A549 (cell line): ENCODE results near the gene KIRREL2. TPM values are rescaled to one million over a fixed set of nuclear protein-coding genes. Genes with fewer than 3 reads are reported as not detected.

Source experiments
- ATAC-seq, 2 experiments: fragments of 200-7000 bp in 1 of 2; fragments of >200 bp in 1 of 2; cut with Nextera tagmentation in 1 of 2; cut with Tn5 transposase in 1 of 2; 3 replicates each; pipeline versions ENCODE4 v1.8.0 to v1.9.1; 2018 to 2020; ENCODE audit warnings: mild to moderate bottlenecking in 1 of 2, moderate library complexity in 1 of 2
- CTCF ChIA-PET: fragments of 300-600 bp; sonication (Branson Sonifier 250); formaldehyde crosslinking; extraction: SDS; loops from one replicate; lab custom pipeline; 2021; ENCODE audit warnings: antibody characterized with exemption, inconsistent platforms; lab: Yijun Ruan, JAX
- POLR2A ChIA-PET: fragments of 350-600 bp; formaldehyde crosslinking; extraction: SDS; loops from one replicate; lab custom pipeline; 2021; ENCODE audit warnings: antibody characterized with exemption, inconsistent platforms; lab: Yijun Ruan, JAX
- DNase-seq, 2 experiments: peaks; one replicate each; pipeline versions ENCODE4 v3.0.0 to v3.0.0-alpha.2; 2011 to 2016; ENCODE audit warnings: low read depth in 1 of 2, low spot score in 1 of 2
- FAIRE-seq: peaks from 2 replicates; lab custom pipeline; 2011; peaks lifted over from hg19 to GRCh38; lab: Jason Lieb, UNC
- H3K27ac ChIP-seq, 2 experiments: fragments of >200 bp; sonication (Bioruptor Twin); formaldehyde crosslinking; 3 replicates each; pipeline ENCODE4 v1.5.1; 2016 to 2017
- H3K4me1 ChIP-seq: fragments of >200 bp; sonication (Bioruptor Twin); formaldehyde crosslinking; 3 replicates; pipeline ENCODE4 v1.6.1; 2016
- H3K4me2 ChIP-seq: fragments of >200 bp; sonication (Bioruptor Twin); formaldehyde crosslinking; 3 replicates; pipeline ENCODE4 v1.6.1; 2016
- H3K4me3 ChIP-seq: fragments of >200 bp; sonication (Bioruptor Twin); formaldehyde crosslinking; 3 replicates; pipeline ENCODE4 v1.5.1; 2016
- H3K9me3 ChIP-seq: fragments of >200 bp; sonication (Bioruptor Twin); formaldehyde crosslinking; 3 replicates; pipeline ENCODE4 v1.6.1; 2016
- ATOH8 ChIP-seq: fragments of 250-450 bp; sonication (Bioruptor Pico); IDR thresholded peaks from 2 replicates; pipeline ENCODE4 v1.5.0; 2020; ENCODE audit warnings: low read depth, mild to moderate bottlenecking, moderate library complexity
- BHLHE40 ChIP-seq: IDR thresholded peaks from 2 replicates; pipeline ENCODE4 v1.6.1; 2012; ENCODE audit warnings: low read depth, low read length, inconsistent platforms
- CEBPB ChIP-seq, 2 experiments: fragments of >200 bp in 1 of 2; sonication (Bioruptor Twin) in 1 of 2; formaldehyde crosslinking in 1 of 2; IDR thresholded peaks; 2 replicates each; pipeline ENCODE4 v1.6.1; 2012 to 2016
- ESRRA ChIP-seq: fragments of 150-350 bp; IDR thresholded peaks from 2 replicates; pipeline ENCODE4 v1.6.1; 2014; ENCODE audit warnings: mild to moderate bottlenecking, low read length, borderline replicate concordance
- FOXS1 ChIP-seq: fragments of 250-450 bp; sonication (Bioruptor Pico); IDR thresholded peaks from 2 replicates; pipeline ENCODE4 v1.5.0; 2020; ENCODE audit warnings: mild to moderate bottlenecking, moderate library complexity
- GATA3 ChIP-seq: IDR thresholded peaks from 2 replicates; pipeline ENCODE4 v1.6.1; 2012; ENCODE audit warnings: borderline replicate concordance
- HEYL ChIP-seq: fragments of 250-450 bp; sonication (Bioruptor Pico); IDR thresholded peaks from 2 replicates; pipeline ENCODE4 v1.8.0; 2021; ENCODE audit warnings: mild to moderate bottlenecking, moderate library complexity
- HOXB13 ChIP-seq: fragments of 250-450 bp; sonication (Bioruptor Pico); IDR thresholded peaks from 2 replicates; pipeline ENCODE4 v1.5.0; 2020; ENCODE audit warnings: low read depth, mild to moderate bottlenecking, moderate library complexity
- HOXB5 ChIP-seq: fragments of 250-450 bp; sonication (Bioruptor Pico); IDR thresholded peaks from 2 replicates; pipeline ENCODE4 v1.5.0; 2020; ENCODE audit warnings: mild to moderate bottlenecking, moderate library complexity
- JUN ChIP-seq, 2 experiments: fragments of >200 bp; sonication (Bioruptor Twin); formaldehyde crosslinking; IDR thresholded peaks; 2 replicates in 1 of 2; 3 replicates in 1 of 2; pipeline ENCODE4 v1.6.1; 2016 to 2017
- JUNB ChIP-seq: fragments of >200 bp; sonication (Bioruptor Twin); formaldehyde crosslinking; IDR thresholded peaks from 2 replicates; pipeline ENCODE4 v1.6.1; 2016
- KDM1A ChIP-seq: fragments of 200-600 bp; sonication (generic); IDR thresholded peaks from 2 replicates; pipeline ENCODE4 v1.6.1; 2016; ENCODE audit warnings: low read depth, mild to moderate bottlenecking
- KDM5A ChIP-seq: fragments of 200-600 bp; sonication (generic); IDR thresholded peaks from 2 replicates; pipeline ENCODE4 v1.6.1; 2016; ENCODE audit warnings: antibody characterized with exemption, mild to moderate bottlenecking
- MAZ ChIP-seq: fragments of 150-350 bp; IDR thresholded peaks from 2 replicates; pipeline ENCODE4 v1.6.1; 2014; ENCODE audit warnings: antibody characterized with exemption, low read depth, low read length, borderline replicate concordance
- NFE2L2 ChIP-seq: fragments of 150-350 bp; conservative IDR thresholded peaks from 2 replicates; pipeline ENCODE4 v1.6.1; 2014; ENCODE audit warnings: low read length
- NPAS2 ChIP-seq: fragments of 250-450 bp; sonication (Bioruptor Pico); IDR thresholded peaks from 2 replicates; pipeline ENCODE4 v1.8.0; 2022; ENCODE audit warnings: mild to moderate bottlenecking, moderate library complexity, borderline replicate concordance
- NR3C1 ChIP-seq: fragments of >200 bp; sonication (Bioruptor Twin); formaldehyde crosslinking; IDR thresholded peaks from 3 replicates; pipeline ENCODE4 v1.6.1; 2017
- POLR2A ChIP-seq: IDR thresholded peaks from 2 replicates; pipeline ENCODE4 v1.6.1; 2012; ENCODE audit warnings: mild to moderate bottlenecking, low read length
- RAD21 ChIP-seq, 2 experiments: fragments of >200 bp in 1 of 2; sonication (Bioruptor Twin) in 1 of 2; formaldehyde crosslinking in 1 of 2; IDR thresholded peaks in 1 of 2; conservative IDR thresholded peaks in 1 of 2; 2 replicates in 1 of 2; 3 replicates in 1 of 2; pipeline ENCODE4 v1.6.1; 2012 to 2018; ENCODE audit warnings: inconsistent platforms in 1 of 2
- RARB ChIP-seq: fragments of 250-450 bp; sonication (Bioruptor Pico); IDR thresholded peaks from 2 replicates; pipeline ENCODE4 v1.8.0; 2021; ENCODE audit warnings: mild to moderate bottlenecking, moderate library complexity
- RNF2 ChIP-seq: fragments of 200-600 bp; sonication (generic); IDR thresholded peaks from 2 replicates; pipeline ENCODE4 v1.6.1; 2016; ENCODE audit warnings: low read depth, mild to moderate bottlenecking, antibody characterized with exemption, moderate library complexity, borderline replicate concordance
- SMC3 ChIP-seq: fragments of >200 bp; sonication (Bioruptor Twin); formaldehyde crosslinking; IDR thresholded peaks from 3 replicates; pipeline ENCODE4 v1.6.1; 2018; ENCODE audit warnings: inconsistent platforms
- TP53 ChIP-seq: fragments of 250-450 bp; sonication (Bioruptor Pico); IDR thresholded peaks from 2 replicates; pipeline ENCODE4 v1.5.0; 2021; ENCODE audit warnings: mild to moderate bottlenecking, moderate library complexity
- ZC3H11A ChIP-seq: fragments of 450-650 bp; IDR thresholded peaks from 2 replicates; pipeline ENCODE4 v1.6.1; 2014; ENCODE audit warnings: antibody characterized with exemption, mild to moderate bottlenecking
- ZFP36 ChIP-seq: fragments of 450-650 bp; IDR thresholded peaks from 2 replicates; pipeline ENCODE4 v1.6.1; 2014; ENCODE audit warnings: borderline replicate concordance; ENCODE audit not compliant: partially characterized antibody
- ZNF302 ChIP-seq: fragments of 250-450 bp; sonication (Bioruptor Pico); IDR thresholded peaks from 2 replicates; pipeline ENCODE4 v1.9.0; 2021; ENCODE audit warnings: inconsistent platforms, mild to moderate bottlenecking, moderate library complexity
- WGBS: methylation state at CpG from one replicate; pipeline ENCODE4 v1.1.6; 2017; ENCODE audit errors: missing lambda C conversion rate; 5-methylcytosine and 5-hydroxymethylcytosine counted together
- polyA plus RNA-seq, 4 experiments: library from polyadenylated mRNA; depleted of rRNA in 3 of 4; stranded (reverse); fragments of >200 nt; fragmentation: RNase III in 1 of 4; extraction: RNeasy Plus Mini Kit Qiagen cat#74134 plus additional on column Dnase treatment in 1 of 4; gene quantifications; 2 replicates in 3 of 4; 3 replicates in 1 of 4; pipeline ENCODE4 v1.2.3, GENCODE V29; 2011 to 2017
- TF ChIP-seq, protein P1 (sequence below): fragments of >200 bp; sonication (Bioruptor Twin); formaldehyde crosslinking; IDR thresholded peaks from 2 replicates; pipeline ENCODE4 v1.6.1; 2016
- TF ChIP-seq, protein P2 (sequence below): fragments of 250-450 bp; sonication (Bioruptor Pico); IDR thresholded peaks from 2 replicates; pipeline ENCODE4 v1.5.0; 2021; ENCODE audit warnings: mild to moderate bottlenecking, moderate library complexity, borderline replicate concordance
- TF ChIP-seq, protein P3 (sequence below): fragments of 150-350 bp; IDR thresholded peaks from 2 replicates; pipeline ENCODE4 v1.6.1; 2014; ENCODE audit warnings: low read depth, mild to moderate bottlenecking, low read length
- TF ChIP-seq, protein P4 (sequence below): fragments of >200 bp; sonication (Bioruptor Twin); formaldehyde crosslinking; IDR thresholded peaks from 3 replicates; pipeline ENCODE4 v1.6.1; 2016

The KIRREL2 gene
- polyA plus RNA-seq, 2 of the 4 experiments (the other 2 are of a cell fraction), result 0.26 to 0.54 TPM

- FAIRE-seq (no peak), DNase-seq (no peak), ATAC-seq (no peak)
- POLR2A ChIA-PET, result no interaction called here
- H3K27ac ChIP-seq, result no peak overlapping the region
- TF ChIP-seq, protein P1, sequence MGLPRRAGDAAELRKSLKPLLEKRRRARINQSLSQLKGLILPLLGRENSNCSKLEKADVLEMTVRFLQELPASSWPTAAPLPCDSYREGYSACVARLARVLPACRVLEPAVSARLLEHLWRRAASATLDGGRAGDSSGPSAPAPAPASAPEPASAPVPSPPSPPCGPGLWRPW, result no peak
- TF ChIP-seq, protein P2, sequence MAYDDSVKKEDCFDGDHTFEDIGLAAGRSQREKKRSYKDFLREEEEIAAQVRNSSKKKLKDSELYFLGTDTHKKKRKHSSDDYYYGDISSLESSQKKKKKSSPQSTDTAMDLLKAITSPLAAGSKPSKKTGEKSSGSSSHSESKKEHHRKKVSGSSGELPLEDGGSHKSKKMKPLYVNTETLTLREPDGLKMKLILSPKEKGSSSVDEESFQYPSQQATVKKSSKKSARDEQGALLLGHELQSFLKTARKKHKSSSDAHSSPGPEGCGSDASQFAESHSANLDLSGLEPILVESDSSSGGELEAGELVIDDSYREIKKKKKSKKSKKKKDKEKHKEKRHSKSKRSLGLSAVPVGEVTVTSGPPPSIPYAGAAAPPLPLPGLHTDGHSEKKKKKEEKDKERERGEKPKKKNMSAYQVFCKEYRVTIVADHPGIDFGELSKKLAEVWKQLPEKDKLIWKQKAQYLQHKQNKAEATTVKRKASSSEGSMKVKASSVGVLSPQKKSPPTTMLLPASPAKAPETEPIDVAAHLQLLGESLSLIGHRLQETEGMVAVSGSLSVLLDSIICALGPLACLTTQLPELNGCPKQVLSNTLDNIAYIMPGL (CRISPR knock-in tag), result no peak
- no peak for TF ChIP-seq TP53
- TF ChIP-seq NPAS2, result no peak
- TF ChIP-seq HEYL (CRISPR knock-in tag), result no peak
- no peak for TF ChIP-seq RARB (CRISPR knock-in tag)
- TF ChIP-seq JUN (IDR thresholded peaks at IDR 0.05), result no peak
- no peak for TF ChIP-seq RNF2
- TF ChIP-seq KDM5A, result no peak
- CTCF ChIA-PET, result interaction anchor here (1.4 to 1.6 kb wide), 2 partner anchors 10 to 13 kb away, joined by 4 to 5 read pairs; no protein-coding TSS in a partner anchor
- H3K9me3 ChIP-seq, result no peaks in the 10 kb centered on the region
- WGBS, result 23% methylated on average over 5 of the region's 5 CpGs
- H3K4me3 ChIP-seq, result no peak overlapping the region
- no peak overlapping the region for H3K4me2 ChIP-seq
- no peaks in the 10 kb centered on the region for H3K4me1 ChIP-seq
Observed at GRCh38 chr19:35824150-35824549, 32.6 kb upstream of the KIRREL2 start.

GRCh38 chr19:35828692-35829301, 27.9 kb upstream of the KIRREL2 start:
- peak; percentile 71 to 85; a peak in 5 of 6 replicates for ATAC-seq
- peak; percentile 36 for FAIRE-seq
- DNase-seq, result peak; percentile 59 to 70
- Histone ChIP-seq H3K4me3 (no peak overlapping the region), H3K9me3 (no peaks in the 10 kb centered on the region), H3K4me2 (no peak overlapping the region), H3K4me1 (no peaks in the 10 kb centered on the region), H3K27ac (no peak overlapping the region)
- ChIA-PET POLR2A (no interaction called here), CTCF (interaction anchor here (0.6 kb wide), 2 partner anchors 40 to 53 kb away, joined by 3 to 4 read pairs; no protein-coding TSS in a partner anchor)
- 48% methylated on average over 12 of the region's 12 CpGs for WGBS
- TF ChIP-seq NFE2L2, result no peak
- TF ChIP-seq NPAS2, result no peak
- TF ChIP-seq, protein P1, result no peak
- no peak for TF ChIP-seq BHLHE40
- no peak for TF ChIP-seq ESRRA
- no peak for TF ChIP-seq NR3C1
- no peak for TF ChIP-seq CEBPB (IDR thresholded peaks at IDR 0.05)
- TF ChIP-seq KDM1A, result no peak
- no peak for TF ChIP-seq HOXB5 (CRISPR knock-in tag)
- TF ChIP-seq GATA3, result no peak
- 0 out of 2 replicates have a peak, but pooled peaks have one; percentile 37 for TF ChIP-seq FOXS1 (CRISPR knock-in tag)
- peak; percentile 75 for TF ChIP-seq HOXB13 (CRISPR knock-in tag)
- TF ChIP-seq JUNB, result no peak
- TF ChIP-seq MAZ, result no peak
- TF ChIP-seq ZC3H11A, result no peak
- TF ChIP-seq, protein P2 (CRISPR knock-in tag), result no peak
- 0 out of 2 replicates have a peak, but pooled peaks have one; percentile 33 for TF ChIP-seq ATOH8 (CRISPR knock-in tag)
- TF ChIP-seq POLR2A, result no peak
- TF ChIP-seq, protein P3, sequence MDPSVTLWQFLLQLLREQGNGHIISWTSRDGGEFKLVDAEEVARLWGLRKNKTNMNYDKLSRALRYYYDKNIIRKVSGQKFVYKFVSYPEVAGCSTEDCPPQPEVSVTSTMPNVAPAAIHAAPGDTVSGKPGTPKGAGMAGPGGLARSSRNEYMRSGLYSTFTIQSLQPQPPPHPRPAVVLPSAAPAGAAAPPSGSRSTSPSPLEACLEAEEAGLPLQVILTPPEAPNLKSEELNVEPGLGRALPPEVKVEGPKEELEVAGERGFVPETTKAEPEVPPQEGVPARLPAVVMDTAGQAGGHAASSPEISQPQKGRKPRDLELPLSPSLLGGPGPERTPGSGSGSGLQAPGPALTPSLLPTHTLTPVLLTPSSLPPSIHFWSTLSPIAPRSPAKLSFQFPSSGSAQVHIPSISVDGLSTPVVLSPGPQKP, result no peak
- no peak for TF ChIP-seq RAD21 (conservative IDR thresholded peaks at IDR 0.05 in 1 of 2, IDR thresholded peaks at IDR 0.05 in 1 of 2)
- no peak for TF ChIP-seq ZNF302 (CRISPR knock-in tag)
- no peak for TF ChIP-seq SMC3
- TF ChIP-seq ZFP36, result no peak
- TF ChIP-seq RNF2, result no peak
- no peak for TF ChIP-seq HEYL (CRISPR knock-in tag)
- TF ChIP-seq, protein P4, sequence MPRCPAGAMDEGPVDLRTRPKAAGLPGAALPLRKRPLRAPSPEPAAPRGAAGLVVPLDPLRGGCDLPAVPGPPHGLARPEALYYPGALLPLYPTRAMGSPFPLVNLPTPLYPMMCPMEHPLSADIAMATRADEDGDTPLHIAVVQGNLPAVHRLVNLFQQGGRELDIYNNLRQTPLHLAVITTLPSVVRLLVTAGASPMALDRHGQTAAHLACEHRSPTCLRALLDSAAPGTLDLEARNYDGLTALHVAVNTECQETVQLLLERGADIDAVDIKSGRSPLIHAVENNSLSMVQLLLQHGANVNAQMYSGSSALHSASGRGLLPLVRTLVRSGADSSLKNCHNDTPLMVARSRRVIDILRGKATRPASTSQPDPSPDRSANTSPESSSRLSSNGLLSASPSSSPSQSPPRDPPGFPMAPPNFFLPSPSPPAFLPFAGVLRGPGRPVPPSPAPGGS, result no peak
